AG10803 (cell line): ENCODE data around the gene NDUFS7.

ENCODE experiments used
- DNase-seq: peaks from one replicate; pipeline ENCODE4 v3.0.0; 2010; ENCODE audit warnings: low read depth
- H3K4me3 ChIP-seq: 2 replicates; pipeline ENCODE4 v1.5.1; 2011; ENCODE audit warnings: mild to moderate bottlenecking, low read length, control low read depth
- TF ChIP-seq, protein P1 (sequence below): conservative IDR thresholded peaks from 2 replicates; pipeline ENCODE4 v1.5.1; 2011; ENCODE audit warnings: mild to moderate bottlenecking, low read length, control low read depth, inconsistent platforms

The NDUFS7 gene

DNA sequence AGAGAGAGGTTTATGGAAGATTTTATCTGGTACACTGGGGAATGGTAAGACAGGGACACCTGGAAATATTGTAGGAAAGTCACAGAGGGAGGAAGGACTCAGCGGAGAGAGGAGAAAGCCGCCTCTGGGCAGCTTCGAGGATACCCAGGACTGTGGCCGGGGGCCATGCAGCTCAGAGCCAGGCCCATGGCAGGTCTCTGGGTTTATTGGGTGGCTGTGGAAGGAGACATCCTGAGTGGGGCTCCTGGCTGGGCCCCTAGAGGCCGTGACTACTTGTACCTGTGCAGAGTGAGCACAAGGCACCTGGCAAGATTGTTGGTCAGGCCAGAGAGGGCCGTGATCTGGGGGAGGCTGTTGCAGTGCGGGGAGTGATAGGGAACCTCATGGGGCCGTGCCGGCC lies 27.1 kb downstream of the NDUFS7 start:
- TF ChIP-seq, protein P1, sequence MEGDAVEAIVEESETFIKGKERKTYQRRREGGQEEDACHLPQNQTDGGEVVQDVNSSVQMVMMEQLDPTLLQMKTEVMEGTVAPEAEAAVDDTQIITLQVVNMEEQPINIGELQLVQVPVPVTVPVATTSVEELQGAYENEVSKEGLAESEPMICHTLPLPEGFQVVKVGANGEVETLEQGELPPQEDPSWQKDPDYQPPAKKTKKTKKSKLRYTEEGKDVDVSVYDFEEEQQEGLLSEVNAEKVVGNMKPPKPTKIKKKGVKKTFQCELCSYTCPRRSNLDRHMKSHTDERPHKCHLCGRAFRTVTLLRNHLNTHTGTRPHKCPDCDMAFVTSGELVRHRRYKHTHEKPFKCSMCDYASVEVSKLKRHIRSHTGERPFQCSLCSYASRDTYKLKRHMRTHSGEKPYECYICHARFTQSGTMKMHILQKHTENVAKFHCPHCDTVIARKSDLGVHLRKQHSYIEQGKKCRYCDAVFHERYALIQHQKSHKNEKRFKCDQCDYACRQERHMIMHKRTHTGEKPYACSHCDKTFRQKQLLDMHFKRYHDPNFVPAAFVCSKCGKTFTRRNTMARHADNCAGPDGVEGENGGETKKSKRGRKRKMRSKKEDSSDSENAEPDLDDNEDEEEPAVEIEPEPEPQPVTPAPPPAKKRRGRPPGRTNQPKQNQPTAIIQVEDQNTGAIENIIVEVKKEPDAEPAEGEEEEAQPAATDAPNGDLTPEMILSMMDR: no peak
- no peak for DNase-seq
- H3K4me3 ChIP-seq: no peak overlapping the region

DNA sequence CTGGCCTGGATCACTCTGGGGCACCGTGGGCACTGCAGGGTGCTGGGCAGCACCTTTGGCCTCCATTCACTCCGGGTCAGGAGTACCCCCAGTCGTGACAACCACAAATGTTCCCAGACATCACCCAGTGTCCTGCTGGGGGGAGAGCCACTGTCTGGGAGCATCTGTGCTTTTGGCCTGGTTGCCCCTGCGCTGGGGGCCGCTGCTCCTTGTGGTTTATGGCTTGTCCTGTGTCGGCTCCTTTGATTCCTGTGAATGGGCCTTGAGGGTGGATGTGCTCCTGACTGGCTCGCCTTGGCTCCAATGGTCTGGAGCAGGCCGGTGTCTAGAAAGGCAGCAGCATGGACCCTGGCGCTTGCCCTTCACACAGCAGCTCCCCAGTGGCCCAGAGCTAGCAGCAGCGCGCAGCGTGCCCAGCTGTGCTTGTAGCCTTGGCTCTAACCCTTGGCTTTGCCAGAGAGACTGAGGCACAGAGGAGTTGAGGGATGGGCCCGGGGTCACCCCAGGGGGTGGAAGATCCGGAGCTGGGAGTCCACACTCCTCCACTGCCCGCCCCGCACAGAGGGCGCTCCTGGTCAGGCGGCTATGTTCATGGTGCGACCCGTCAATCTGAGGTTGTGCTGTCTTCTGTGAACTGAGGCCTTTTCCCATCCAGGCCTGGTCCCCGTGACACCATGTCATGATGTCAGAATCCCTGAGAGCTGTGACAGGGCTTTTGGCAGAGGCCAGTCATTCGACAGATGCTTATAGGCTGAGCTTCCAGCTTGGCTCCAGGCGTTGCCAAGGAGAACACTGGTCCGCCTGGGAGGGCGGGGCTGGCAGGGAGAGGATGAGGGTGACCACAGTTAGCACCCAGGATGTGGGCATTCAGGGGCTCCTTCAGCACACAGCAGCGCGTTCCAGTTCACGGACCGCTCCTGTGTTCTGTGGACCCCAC lies 27.8 kb downstream of the NDUFS7 start:
- H3K4me3 ChIP-seq: no peak overlapping the region
- DNase-seq: peak; percentile 74
- TF ChIP-seq, protein P1: no peak

DNA sequence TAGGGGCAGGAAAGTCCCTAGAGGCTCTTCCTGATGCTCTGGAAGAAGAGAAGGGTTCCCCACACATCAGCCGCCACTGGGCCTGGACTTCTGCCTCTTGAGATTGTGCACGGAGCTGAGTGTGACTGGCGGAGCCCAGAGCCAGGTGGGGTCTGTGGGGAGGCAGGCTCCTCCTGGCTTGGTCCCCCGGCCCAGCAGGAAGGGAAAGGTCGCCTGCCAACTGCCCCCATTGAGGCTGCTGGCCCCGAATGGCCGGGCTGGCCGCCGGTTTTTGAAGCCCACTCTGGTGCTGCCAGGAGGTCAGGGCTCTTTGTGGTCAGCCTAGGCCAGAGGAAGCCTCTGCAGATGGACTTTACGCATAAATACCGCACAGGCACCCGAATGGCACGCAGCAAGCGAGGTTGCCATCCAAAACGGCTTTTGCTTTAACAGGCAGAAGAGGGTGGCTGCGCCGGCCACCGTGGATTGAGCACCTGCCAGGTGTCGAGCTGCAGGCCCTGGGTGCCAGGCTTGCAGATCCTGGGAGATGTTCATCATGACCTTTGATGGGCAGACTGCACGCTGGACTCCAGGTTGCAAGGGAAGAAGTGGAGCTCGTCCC lies 28.7 kb downstream of the NDUFS7 start:
- no peak overlapping the region for H3K4me3 ChIP-seq
- TF ChIP-seq, protein P1: no peak
- no peak for DNase-seq

DNA sequence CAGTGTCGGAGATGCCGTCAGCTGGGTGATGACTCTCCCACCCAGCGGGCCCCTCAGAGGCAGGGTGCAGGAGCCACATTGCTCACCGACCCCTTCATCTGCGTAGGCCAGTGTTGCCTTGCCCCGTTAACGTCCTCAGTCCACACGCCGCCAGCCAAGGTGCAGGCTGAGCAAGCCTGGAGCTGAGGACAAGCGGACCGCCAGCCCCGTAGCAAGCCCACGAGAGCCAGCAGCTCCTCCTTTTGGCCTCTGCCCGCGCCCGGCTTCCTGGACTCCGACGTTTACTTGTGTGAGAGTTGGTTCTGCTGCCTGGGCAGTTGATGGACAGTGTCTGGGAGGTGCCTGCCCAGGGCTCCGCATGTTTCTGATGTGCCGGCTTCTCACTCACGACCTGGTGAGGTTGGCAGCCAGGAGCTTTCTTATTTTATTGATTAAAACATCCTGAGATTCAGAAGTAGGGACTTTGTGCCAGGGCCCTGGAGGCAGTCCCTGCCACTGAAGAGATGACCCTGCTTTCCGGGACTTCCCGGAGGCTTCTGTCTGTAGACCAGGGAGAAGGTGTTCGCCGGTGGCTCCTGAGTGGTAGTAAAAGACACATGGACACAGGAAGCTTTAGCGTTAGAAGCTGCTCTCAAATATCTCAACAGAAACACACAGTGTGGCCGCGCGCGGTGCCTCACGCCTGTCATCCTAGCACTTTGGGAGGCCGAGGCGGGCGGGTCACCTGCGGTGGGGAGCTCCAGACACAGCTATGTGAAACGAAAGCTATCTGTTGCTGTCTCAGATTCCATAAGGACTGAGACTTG lies 29.5 kb downstream of the NDUFS7 start:
- no peak for DNase-seq
- no peak overlapping the region for H3K4me3 ChIP-seq
- TF ChIP-seq, protein P1: no peak

DNA sequence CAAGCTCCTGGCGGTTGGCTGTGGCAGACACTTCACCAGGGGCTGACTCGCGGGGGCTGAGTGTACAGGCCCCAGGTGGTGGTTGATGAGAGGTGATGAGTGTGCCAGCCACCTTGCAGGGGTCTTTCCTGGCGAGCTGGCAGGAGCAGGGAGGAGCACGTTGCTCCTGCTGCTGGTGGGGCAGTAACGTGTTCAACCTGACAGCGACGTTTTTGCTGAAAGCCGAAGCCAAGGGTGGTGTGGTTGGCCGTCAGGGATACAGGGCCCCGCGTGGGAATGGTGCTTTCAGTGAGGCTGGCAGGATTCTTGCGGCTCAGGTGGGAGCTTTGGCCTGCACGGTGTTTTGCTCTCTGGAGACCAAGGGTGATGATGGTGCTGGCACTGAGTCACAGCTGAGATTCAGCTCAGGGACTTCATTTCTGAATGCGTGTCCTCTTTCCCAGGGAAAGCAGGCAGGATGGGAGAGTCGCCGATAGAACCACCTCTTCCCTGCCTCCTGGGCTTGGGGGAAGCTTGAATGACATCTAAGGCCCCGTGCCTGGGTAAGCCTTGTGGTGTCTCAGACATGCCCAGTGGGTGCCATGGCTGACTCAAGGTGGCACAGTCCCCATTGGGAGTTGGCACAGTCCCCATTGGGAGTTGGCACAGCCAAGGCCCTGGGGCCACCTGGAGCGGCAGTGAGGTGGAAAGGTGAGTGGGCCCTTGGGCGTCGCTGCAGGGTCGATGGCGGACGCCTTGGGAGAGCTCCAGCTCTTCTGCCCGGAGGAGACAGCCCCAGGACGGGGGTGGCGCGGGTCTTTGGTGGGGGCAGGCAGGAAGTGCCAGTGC lies 32.5 kb downstream of the NDUFS7 start:
- no peak overlapping the region; the same call in 1 of the 2 replicates for H3K4me3 ChIP-seq
- TF ChIP-seq, protein P1: no peak
- peak; percentile 14 for DNase-seq

DNA sequence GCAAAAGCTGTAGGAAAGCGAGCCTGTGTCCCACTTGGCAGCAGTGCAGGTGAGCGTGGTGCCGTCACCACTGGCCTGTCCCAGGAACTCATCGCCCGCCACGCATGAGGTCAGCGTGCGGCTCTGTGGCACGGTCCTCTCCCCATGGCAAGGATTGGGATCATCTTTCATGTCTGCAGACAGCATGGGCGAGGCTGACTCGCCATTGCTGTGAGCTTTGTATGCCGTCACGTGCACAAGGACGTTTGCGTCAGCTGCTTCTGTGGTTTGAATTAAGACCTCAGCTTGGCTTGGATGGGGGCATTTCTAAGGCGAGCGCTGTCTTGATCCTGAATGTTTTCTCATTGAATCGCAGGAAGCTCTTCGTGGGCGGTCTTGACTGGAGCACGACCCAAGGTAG lies 33.4 kb downstream of the NDUFS7 start:
- TF ChIP-seq, protein P1: no peak
- peak; percentile 69 for DNase-seq
- H3K4me3 ChIP-seq: no peak overlapping the region
